GM08714 (cell line): Measurements from ENCODE around the gene C10orf143.

ENCODE experiments used
- H3K4me3 ChIP-seq: fragments of 200-500 bp; sonication (Bioruptor generic); 2 replicates; pipeline ENCODE4 v1.5.1; 2014; ENCODE audit warnings: mild to moderate bottlenecking, low read length, inconsistent platforms
- ZNF274 ChIP-seq: IDR thresholded peaks from 2 replicates; pipeline ENCODE4 v1.6.1; 2012; ENCODE audit warnings: mild to moderate bottlenecking, low read depth, low read length

Gene C10orf143

DNA sequence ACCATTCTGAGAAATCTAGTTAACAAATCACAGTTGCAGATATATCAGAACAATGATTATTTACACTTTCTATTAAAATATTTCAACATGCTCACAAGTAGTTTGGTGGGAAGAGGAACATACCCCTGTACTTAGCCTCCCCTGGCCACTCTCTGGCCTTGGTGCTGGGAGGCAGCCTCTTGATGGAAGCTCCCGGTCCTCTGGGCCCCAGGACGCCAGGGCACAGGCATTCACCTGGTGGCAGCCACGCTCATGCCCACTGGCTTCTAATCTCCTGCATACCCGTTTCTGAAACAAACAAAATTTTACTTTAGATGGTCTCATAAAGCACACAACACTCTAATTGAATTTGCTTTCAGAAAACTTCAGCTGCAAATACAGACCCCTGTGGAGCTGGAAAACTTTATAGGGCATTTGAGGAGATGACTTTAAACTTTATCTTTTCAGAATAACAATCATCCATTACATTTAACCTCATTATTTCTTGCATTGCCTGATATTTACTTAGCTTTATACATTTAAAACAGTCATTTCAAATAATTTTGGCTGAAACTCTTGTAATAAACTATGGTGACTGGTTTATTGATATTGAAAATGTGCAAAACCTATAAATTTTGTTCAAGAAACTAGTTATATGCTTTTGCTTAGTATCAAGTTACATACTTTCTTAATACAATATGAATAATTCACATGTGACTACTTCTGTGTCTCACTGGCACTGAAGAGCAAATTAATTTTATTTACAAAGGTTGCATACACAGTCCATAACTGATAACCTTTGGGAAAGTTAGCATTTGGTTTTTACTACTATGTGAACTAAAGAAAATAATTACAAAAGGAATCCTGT is 30.8 kb downstream of the C10orf143 start:
- no peak overlapping the region for H3K4me3 ChIP-seq
- no peak for TF ChIP-seq ZNF274

DNA sequence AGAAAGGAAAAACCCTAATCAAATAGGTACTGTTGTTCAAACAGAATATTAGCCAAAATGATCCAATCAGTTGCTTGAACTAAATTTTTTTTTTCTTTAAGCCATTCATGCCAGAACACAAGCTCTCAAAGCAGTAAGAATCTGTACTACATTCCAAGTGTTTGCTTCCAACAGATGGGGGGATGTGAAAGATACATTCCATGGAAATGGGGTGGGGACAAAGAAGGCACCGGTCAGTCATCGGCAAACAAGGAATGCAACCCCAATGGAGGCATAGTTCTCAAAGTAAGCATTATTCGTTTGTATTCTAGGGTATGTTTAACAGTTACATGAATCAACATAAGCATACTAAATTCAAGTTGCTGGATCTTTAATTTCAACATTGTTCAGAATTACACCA is 32.5 kb downstream of the C10orf143 start:
- TF ChIP-seq ZNF274 = no peak
- no peak overlapping the region for H3K4me3 ChIP-seq

DNA sequence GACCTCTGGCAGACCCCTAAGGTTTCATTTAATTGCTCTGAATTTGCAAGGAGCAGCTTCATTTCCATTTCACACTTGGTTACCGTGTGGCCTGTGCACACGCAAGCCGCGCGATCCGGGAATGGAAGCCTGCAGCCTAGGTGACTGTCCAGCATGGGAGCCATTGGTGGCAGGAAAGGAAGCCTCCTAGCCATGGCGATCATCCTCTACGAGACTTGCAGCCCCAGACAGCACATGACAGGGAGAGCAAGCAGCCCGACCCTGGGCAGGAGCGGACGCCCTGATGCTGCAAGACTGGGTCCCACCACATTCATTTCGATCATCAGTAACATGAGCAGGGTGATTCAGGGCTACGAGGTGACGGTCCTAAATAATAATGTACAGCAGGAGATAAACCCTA is 33.9 kb downstream of the C10orf143 start:
- H3K4me3 ChIP-seq = no peak overlapping the region
- TF ChIP-seq ZNF274 = no peak

DNA sequence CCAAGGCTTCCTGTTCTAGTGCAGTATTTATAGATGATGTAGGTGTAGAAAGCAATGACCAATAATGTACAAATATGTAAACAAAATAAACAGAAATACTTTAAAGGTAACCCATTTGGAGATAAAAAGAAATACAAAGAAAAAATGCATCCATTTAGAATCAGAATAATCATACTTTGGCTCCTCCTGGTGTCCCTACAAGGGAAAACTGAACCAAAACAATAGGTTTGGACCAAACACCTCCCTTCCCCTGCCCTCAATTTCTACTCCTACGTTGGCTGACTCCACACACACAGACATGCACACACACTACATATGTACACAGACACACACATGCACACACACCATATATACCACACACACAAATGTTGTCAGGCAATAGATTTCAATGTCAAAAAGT is 36.0 kb downstream of the C10orf143 start:
- H3K4me3 ChIP-seq = no peak overlapping the region
- TF ChIP-seq ZNF274 = no peak

DNA sequence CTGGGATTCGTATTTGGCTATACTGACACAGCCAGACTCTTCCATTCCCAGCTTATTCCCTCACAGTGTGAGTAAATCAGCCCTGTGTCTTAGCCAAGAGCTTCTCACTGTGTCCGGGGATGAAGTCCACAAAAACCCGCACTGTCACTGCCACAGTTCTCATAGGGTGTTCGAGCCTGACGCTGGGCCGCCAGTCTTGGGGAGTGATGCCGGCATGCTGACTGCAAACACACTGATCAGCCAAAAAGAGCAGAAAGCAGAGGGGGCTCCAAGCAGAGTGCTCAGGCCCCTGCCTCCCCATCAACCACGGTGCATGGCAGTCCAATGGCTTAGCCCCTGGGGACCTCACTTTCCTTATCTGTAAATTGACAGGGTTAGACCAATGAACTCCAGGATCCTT is 36.7 kb downstream of the C10orf143 start:
- no peak overlapping the region for H3K4me3 ChIP-seq
- no peak for TF ChIP-seq ZNF274

DNA sequence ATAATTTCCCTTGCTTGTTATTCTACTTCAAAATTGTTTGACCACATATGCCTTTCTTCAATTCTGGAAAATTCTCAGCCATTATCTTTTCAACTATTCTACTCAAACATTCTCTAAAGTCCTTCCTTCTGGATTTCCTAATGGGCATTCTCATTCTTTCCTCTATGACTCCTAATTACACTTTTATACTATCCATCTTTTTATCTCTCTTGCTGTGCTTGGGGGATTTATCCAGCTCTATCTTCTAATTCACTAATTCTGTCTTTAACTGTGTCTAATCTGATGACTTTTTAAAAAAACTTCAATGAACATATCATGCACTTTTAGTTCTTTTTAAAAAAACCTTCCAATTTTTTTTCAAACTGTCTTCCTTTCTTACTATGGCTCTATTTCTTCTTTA is 38.4 kb downstream of the C10orf143 start:
- H3K4me3 ChIP-seq = no peak overlapping the region
- no peak for TF ChIP-seq ZNF274

DNA sequence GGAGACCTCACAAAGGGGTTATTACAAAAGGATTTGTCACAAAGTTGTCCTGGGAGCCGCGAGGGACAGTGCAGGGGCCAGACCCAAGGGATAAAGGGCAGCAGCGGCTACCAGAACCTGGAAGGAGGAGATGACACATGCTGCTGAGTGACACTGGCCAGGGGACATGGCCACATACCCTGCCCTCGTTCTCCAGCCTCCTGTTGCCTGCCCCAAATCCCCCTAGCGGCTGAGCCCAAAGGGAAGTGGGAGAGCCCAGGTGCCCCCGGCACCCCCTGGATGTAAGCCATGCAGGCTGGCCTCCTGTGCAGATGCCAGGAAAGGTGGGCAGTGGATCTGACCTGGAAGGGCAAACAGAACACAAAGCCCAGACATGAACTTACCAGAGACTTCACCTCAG is 42.7 kb downstream of the C10orf143 start:
- TF ChIP-seq ZNF274 = no peak
- H3K4me3 ChIP-seq = no peak overlapping the region

DNA sequence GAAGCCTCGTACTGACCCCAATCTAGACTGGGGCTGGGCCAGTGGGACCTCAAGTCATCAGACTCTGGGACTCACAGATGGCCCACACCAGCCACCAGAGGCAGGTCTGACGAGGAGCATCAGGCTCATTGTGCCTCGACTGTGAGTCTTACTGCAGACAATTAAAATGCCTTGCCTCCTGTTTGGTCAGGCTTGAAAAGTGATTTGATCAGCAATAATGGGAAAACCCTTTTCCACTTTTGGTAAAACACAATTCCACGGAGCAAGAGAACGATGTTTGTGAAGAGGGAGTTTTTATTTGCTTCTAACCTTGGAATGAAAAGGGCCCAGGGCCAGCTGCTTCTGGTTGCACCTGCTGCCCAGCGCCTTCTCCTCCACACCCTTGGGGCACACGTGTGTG is 43.9 kb downstream of the C10orf143 start:
- no peak for TF ChIP-seq ZNF274
- no peak overlapping the region for H3K4me3 ChIP-seq

DNA sequence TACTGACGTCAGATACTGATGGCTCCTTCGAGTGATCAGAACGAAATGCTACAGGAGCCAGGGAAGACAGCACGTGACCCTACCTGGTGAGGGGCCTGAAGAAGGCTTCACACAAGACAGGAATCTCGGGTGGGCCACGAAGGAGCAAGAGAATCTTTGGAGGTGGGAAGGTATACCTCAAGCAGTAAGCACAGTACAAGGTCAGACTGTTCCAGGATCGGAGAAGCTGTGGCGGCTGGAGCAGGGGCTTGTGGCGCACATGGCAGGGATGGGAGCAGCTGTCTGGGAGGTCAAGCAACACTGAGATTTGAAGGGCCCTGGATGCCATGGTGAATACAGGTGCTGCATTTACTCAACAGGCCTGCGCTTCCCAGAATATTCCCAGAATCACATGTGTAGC is 45.4 kb downstream of the C10orf143 start:
- TF ChIP-seq ZNF274 = no peak
- no peak overlapping the region for H3K4me3 ChIP-seq

DNA sequence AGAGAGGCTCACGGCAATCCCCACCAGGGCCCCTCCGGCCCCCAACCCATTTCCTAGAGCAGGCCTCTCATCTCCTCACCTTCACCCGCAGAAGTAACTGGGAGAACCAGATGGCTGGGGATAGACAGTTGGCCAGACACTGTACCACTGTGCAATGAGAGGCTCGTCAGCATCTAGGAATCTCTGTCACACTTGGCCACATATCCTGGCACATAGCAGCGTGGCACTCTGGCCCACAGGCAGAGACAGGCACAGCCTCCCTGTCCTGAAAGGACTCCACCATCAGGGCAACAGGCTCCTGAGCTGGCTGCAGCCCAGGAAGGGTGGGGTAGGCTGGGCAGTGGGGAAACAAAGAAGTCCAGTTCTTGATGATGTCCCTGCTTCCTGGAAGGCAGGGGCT is 45.8 kb downstream of the C10orf143 start:
- no peak overlapping the region for H3K4me3 ChIP-seq
- TF ChIP-seq ZNF274 = no peak

DNA sequence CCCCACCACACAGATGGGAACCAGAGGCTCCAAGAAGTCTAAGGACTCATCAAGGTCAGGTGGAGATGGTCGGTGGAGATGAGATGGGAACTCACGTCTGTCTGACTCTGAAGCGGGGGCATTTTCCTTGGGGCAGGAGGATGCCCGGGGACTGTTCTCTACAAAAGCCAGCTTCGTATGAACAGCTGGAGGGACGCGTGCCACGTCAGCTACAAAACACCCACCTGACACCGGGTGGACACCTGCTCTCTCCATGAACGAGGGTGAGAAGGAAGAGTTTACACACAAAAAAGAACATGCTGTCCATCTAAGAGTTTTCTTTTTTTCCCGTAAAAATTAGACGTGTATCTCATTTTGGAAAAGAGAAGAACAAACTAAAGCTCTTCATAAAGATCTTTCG is 47.7 kb downstream of the C10orf143 start:
- H3K4me3 ChIP-seq = no peak overlapping the region
- TF ChIP-seq ZNF274 = no peak

DNA sequence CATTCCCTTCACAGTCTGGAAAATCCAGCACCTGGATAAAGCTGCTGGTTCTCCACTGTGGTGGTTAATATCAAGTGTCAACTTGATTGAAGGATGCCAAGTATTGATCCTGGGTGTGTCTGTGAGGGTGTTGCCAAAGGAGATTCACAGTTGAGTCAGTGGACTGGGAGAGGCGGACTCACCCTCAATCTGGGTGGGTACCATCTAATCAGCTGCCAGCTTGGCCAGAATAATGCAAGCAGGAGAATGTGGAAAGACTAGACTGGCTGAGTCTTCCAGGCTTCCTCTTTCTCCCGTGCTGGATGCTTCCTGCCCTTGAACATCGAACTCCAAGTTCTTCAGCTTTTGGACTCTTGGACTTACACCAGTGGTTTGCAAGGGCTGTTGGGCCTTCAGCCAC is 48.4 kb downstream of the C10orf143 start:
- TF ChIP-seq ZNF274 = no peak
- no peak overlapping the region for H3K4me3 ChIP-seq

DNA sequence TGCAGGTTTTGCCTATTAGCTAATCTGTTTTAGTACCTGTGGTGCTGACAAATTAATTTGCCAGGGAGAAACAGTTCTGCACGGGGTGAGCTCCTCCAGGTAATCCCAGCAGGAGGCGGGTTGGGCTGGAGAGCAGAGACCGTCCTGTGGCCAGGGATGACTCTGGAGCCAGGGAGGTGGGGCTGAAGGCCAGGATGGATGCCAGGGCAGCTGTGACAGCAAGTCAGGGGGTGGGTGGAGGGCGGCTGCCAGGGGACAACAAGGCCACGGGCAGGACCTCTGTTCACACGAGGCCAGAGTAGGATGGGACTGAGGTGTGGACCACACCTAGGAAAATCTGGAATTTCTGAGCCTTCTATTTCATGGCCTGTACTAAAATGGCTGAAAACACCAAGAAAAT is 48.9 kb downstream of the C10orf143 start:
- no peak for TF ChIP-seq ZNF274
- H3K4me3 ChIP-seq = no peak overlapping the region

DNA sequence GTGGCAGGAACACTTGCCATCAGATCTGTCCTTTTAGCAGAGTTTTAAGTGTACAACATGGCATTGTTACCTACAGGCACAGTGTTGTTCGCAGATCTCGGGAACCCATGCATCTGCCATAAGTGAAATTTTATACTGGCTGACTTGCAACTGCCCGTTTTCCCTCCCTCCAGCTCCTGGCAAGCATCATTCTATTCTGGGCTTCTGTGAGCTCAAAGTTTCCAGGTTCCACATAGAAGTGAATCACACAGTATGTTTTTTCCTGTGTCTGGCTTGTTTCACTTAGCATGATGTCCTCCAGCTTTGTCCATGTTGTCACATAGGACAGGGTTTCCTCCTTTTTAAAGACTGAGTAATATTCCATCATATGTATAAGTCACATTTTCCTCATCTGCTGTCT is 56.6 kb downstream of the C10orf143 start:
- TF ChIP-seq ZNF274 = no peak
- no peak overlapping the region for H3K4me3 ChIP-seq

DNA sequence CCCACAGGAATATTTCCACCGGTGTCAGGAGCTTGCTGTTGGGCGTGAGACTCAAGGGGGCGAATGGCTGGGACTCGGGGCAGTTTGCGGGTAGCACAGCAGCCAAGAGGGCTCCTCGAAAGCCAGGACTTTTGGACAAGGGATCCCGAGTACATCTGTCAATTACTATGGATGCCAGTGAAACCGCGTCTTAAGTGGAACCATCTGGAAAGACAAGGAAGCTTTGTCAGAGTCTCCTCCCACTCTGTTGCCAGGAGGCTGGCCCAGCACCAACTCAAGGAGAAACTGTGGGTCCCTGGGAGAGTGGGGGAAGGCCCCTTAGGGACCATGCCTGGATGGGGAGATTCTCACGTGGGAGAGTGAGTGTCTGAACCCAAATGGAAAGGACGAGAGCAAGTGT is 57.1 kb downstream of the C10orf143 start:
- no peak overlapping the region for H3K4me3 ChIP-seq
- no peak for TF ChIP-seq ZNF274

DNA sequence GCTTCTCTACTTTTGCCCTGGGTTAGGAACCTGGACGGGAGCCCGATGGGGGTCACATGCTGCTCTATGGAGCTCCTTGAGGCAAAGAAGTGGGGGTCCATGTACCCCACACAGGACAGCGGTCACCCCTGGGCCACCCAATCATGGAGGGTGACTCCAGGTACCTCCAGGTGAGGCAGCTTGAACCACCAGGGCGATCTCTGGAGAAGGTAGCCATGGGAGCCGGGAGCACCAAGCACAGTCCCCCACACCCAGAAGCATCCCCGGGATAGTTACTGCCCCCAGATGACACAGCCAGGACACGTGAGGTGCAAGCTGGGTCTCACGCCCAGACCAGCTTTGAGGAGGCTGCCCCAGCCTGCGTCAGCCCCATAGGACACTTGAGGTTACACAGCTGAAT is 58.4 kb downstream of the C10orf143 start:
- no peak overlapping the region for H3K4me3 ChIP-seq
- TF ChIP-seq ZNF274 = no peak
